Cerebellar cortex (tissue), 1 donor: ENCODE data around the gene GLP2R.
"Not testable (repeated sequence)": the region's sequence is repeated elsewhere in the genome, so short reads cannot be mapped to it uniquely, and the experiment has no call there.

Source experiments
- DNase-seq: peaks from one replicate; pipeline ENCODE4 v3.0.0-alpha.2; 2015; ENCODE audit warnings: low spot score

GLP2R gene, protein sequence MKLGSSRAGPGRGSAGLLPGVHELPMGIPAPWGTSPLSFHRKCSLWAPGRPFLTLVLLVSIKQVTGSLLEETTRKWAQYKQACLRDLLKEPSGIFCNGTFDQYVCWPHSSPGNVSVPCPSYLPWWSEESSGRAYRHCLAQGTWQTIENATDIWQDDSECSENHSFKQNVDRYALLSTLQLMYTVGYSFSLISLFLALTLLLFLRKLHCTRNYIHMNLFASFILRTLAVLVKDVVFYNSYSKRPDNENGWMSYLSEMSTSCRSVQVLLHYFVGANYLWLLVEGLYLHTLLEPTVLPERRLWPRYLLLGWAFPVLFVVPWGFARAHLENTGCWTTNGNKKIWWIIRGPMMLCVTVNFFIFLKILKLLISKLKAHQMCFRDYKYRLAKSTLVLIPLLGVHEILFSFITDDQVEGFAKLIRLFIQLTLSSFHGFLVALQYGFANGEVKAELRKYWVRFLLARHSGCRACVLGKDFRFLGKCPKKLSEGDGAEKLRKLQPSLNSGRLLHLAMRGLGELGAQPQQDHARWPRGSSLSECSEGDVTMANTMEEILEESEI

DNA sequence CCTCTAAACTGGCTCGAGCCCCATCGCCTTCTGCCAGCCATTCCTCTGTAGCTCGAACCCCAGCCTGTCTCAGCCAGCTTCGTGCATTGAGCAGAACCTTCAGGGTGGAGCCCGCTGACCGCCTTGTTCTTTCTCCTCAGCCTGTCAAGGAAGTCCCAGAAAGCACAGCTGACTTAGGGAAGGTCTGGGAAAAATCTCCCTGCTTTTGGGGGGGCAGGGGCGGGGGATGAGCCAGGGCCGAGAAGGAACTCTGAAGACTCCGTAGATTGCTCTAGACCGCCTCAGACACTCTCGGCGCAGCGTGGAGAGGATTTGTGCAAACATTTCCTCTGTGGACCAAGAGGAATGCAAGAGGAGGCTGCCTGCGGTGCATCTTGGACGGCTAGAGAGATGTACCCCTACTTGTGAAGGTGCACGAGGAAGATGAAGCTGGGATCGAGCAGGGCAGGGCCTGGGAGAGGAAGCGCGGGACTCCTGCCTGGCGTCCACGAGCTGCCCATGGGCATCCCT, at the start of gene GLP2R:
GLP2R (plus strand) TSS at position 284 of the 510 bp plus-strand sequence; CDS start at position 424, 140 bp downstream.
- no peak for DNase-seq

DNA sequence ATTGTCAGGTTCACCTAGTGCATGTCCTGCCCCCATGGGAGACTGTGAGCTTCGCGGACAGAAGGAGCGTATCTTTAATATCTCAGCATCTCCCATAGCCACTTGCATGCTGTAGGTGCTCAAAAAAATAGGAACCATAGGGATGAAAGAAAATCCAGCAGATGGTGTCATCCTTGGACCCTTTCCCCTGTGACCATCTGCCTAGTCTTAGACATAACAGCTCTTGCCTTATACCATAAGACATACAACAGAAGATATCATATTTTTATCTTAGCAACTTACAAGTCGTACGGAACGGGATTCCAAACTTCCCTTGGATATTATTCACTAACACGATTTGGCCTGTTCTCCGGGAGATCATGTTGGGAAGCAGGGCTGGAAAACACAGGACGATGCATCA, 48.8 kb upstream of the GLP2R start:
- DNase-seq = no peak

DNA sequence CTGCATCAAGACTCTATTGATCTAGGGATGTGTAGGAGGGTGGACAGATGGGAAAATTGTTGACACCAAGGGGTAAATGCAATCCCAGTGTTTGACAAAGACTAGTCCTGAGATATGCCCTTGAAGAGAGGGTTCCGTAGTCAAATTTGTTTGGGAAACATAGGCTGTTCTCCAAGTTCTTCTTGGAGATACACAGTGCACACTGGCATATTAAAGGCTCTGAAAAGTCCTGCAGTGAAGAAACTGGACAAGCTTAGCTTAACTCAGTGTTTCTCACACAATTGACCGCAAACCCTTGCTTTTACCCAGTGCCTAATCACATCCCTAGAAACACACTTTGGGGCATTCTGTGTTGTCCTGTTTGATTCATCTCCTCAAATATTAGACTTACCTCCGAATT, 45.2 kb upstream of the GLP2R start:
- DNase-seq = no peak

DNA sequence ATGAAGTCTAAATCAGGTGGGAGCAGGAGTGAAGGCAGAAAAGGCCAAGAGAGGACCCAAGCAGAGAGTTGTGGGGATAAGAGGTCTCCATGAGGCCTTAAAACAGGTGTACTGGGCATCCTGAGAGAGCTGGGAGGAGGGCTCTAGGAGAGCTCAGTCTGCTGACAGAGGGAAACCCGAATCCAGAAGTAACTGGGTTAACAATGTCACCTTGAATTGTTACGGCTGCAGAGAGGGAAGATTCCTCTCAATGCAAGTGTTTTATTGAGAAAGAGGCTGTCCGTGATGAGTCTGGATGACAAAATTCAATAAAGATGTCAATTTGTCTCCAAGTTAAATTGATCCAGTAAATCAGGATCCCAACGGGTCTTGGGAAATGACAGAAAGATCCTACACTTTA, 42.7 kb upstream of the GLP2R start:
- no peak for DNase-seq

DNA sequence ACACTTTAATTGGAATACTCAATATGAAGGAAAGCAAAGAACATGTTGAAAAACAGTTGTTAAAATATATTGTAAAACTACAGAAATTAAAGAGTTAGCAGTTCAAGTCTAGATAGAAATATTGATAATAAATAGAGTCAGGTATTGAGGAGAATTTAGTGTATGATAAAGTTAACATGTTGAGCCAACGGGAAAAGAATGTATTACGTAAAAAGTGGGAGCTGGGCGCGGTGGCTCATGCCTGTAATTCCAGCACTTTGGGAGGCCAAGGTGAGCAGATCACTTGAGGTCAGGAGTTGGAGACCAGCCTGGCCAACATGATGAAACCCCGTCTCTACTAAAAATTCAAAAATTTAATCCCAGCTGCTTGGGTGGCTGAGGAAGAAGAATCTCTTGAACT, 42.3 kb upstream of the GLP2R start:
- DNase-seq = not testable (repeated sequence)

DNA sequence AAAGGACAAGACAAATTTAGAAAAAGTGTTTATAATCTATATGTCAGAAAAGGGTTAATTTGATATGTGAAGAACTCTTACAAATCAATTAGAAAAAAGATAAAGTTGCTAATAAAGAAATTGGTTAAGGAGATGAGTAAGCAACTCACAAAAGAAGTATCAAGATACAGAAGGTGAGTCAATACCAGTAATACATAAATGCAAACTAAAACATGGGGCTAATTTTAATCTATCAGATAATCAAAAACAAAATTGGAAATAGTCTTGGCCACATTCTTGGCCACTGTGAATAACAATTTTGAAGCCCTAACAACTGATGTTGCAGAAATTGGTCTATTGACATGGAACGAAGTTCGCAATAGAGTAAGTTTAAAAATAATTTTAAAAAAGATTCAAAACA, 41.2 kb upstream of the GLP2R start:
- no peak for DNase-seq

DNA sequence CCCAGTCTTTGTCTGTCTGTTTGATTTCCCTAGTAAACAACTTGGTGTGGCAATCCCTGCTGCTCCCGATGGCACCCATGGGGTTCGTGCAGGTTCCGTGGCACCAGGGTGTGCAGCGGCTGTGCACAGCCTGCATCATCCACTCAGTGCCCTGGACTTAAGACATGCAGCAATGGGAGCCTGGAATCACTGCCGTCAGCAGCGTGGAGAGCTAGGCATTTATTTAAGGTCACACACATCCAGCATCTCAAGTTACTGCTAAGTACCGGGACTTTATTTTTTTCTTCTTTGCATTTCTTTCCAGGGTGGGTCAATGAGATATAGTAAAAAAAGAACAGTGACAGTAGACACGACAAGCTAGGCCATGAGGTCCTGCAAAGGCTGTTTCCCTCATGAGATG, 37.1 kb upstream of the GLP2R start:
- no peak for DNase-seq

DNA sequence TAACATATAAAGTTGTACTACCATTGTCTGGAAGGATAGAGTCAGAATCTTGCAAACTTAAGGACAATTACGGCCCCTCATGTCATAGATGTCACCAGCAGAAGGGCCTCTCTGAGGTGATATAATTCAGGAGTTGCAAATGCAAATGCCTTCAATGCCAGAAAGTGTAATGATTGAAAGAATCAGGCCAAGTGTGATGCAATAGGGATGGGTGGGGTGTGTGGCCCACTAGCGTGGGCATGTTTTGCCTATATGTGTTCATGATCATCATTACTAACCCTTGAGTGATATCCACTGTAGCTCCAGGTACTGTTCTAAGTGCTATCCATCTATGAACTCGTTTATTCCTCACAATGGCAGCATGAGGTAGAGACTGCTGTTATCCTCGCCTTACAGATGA, 35.4 kb upstream of the GLP2R start:
- no peak for DNase-seq

DNA sequence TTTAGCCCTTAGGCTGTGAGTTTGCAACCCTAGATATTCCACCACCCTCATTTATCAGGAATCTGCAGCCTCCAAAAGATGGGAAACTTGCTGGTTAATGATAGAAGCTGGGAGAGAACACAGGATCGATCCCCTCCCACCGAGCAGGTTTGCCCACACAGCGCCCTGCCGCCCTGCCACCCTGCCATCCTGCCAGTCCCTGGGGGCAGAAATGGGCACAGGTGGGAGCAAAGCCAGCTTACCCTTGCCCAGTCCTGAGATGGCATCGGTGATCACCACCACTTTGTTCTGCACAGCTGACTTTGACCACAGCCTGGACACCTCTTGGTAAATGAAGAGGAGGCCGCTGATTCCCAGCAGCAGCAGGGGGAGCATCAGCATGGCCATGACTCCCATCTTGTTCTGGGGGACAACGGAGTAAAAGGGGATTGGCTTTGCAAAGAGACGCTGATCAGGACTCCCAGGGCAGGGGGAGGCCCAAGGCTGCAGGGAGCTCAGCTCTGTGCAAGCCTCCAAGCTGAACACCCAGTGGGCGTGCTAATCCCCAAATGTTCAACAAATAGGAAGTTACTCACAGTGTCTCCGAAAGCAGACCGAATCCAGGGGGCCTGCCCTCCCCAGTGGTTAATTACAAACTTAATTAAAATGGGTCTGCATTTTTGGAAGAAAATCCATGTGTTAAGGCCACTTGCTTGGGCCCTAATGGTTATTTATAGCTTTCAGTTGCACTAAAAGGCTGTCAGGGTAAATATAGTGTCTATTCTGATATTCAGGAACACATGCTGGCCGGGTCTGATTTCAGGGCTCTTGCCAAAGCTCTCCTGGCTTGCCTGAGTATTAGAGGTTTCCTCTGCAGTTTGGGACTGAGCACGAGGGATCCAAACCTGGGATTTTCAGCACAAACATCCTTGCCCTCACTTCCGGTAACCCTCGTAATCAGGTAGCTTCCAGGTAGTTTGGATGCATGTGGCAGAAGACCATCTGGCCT, 34.5 kb upstream of the GLP2R start, which contains the start of gene DHRS7C:
DHRS7C (minus strand) TSS at position 704 of the 988 bp plus-strand sequence; CDS start at position 396, 308 bp downstream.
- peak; percentile 53 for DNase-seq

DNA sequence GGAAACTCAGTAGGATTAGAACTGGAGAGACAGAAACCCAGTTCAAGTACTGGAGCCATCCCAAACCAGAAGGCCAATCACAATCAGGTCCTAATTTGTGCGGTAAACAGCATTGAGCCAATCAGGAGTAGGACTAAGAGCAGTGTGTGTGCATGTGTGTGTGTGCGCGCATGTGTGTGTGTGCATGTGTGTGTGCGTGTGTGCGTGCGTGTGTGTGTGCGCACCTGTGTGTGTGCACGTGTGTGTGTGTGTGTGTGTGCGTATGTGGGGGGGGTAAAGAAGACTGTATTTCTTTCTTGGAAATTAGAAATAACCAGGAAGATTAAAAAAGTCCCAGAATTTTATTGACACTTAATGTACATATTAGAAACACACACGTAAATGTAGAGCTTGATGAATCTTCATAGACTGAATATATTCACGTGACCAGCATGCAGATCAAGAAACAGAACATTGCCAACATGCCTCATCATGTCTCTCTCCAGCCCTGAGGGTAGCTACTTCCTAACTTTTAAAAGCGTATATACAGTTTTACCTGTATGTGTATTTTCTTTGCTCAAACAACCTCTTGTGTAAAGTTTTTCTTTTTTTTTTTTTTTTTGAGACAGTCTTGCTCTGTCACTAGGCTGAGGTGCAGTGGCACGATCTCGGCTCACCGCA, 33.4 kb upstream of the GLP2R start:
- no peak for DNase-seq

DNA sequence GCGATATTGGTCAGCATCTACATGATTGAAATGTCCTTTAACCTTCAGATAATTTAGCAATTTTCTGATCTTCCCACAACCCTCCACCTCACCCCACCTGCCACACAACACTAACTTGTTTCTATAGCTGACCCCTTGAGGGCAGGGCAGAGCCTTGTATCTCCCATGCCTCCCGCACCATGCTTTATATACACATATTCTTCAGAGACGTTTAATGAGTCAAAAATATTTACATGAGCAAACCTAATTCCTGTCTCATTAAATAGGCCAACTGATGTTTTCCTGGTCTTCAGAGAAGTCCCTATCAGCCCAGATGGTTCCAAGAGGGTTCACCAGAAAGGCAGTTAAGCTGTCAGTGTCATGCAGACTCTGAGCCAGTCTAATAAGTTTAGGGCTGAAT, 27.7 kb upstream of the GLP2R start:
- no peak for DNase-seq

DNA sequence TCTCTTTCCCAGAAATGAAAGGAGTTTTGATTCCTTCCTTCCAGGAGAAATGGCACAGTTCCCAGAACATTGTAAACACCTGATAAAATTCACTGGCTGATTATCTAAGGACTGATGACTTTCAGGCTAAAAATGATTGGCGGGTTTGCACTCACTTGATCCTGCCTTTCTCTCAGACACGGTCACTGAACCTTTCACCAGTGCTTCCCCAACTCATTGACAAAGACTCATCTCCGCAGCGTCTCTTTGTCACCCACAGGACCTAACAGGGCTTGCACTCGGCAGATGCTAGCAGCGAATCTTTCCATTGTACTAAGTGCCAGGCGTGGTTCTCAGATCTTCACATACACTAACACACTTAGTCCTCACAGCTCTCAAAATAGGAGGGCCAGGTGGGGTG, 27.0 kb upstream of the GLP2R start:
- DNase-seq = no peak

DNA sequence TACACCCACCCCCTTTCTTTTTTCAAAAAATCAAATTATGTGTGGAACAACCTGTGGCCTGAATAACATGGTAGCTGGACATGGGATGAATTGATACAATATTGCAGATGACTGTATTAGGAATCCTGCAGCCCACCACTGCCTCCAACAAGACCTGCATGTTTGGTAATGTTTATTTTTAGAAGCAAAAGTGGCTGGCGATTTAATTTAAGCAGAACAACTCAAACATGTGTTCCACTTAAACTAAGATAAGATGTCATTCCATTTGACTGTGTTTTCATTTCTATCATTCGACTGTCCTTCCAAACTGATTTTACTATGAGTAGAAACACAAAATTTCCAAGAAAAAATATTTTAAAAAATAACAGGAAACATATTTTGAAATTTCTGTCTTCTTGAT, 24.2 kb upstream of the GLP2R start:
- DNase-seq = no peak

DNA sequence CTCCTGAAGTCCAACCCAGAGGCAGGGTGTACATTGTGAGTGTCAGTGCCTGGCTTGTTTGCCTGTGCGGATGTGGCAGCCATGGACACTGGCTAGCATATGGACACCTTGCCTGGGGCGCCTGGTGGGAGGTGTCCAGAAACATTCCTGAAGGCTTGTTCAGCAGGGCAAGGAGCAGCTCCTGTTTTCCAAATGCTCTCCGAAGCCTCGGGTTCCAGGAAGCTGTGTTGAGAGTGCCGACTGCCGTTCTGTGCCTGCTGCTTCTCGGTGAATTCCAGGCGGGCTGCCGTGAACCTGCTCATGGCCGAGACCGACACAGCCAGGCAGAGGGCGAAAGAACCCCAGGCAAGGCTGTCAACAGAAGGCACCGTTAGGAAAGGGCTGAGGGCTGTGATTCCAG, 23.4 kb upstream of the GLP2R start:
- no peak for DNase-seq

DNA sequence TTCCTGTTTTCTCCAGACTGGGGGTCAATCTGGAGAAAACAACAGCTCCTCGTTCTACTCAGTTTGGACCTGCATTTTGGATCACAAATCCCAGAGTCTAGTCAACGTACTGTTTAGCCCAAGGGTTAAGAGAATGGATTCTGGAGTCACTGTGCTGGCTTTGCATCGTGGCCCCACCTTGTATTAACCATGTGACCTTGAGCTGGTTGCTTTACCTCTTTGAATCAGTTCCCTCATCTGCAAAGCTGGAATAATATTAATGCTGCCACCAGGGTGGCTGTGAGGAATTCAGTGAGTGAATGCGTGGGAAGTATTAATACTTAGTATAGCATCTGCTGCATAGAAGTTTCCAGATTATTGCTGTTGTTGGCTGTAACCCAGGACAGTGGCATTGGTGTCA, 23.0 kb upstream of the GLP2R start:
- DNase-seq = no peak

DNA sequence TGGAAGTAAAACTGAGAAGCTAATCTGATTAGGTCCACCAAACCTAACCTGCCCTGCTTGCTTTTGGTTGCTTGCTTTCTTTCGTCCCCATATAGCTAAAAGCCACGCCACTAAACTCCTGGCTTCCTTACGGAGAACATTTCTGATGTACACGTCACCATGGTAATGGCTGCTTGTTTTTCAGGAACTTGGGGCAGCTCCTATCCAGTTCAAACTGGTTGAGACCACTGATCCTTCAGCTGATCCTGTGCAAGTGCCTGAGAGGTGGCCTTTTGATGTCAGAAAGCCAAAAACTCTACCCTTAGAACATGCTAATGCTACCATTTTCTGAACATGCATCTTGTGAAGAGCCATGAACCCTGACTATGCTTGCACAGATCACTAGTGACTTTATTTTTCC, 20.0 kb upstream of the GLP2R start:
- DNase-seq = no peak

DNA sequence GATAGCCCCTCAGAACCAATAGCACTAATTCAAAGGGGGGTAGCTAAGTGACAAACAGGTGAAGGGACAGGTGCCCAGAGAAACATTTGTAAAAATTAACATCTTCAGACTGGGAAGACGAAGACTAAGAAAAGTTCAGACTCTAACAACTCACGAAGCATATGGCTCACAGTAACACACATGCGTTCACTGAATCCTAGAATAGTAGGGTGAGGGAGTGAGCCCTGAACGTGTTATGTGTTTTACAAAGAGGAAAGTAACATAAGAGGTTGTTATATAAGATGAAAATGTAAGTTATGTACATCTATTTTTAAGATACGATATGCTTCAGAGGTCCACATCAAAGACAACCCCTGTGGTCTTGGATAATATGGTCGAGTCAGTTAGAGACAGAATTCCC, 19.0 kb upstream of the GLP2R start:
- no peak for DNase-seq

DNA sequence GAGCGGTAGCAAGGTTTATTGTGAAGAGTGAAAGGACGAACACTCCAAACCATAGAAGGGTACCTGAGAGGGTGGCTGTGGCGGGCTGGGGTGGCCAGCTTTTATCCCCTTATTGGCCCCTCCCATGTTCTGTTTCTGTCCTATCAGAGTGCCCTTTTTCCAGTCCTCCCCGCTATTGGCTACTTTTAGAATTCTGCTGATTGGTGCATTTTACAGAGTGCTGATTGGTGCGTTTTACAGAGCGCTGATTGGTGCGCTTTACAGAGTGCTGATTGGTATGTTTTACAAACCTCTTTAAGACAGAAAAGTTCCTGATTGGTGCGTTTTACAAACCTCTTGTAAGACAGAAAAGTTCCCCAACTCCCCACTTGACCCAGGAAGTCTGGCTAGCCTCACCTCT, 16.3 kb upstream of the GLP2R start:
- DNase-seq = no peak

DNA sequence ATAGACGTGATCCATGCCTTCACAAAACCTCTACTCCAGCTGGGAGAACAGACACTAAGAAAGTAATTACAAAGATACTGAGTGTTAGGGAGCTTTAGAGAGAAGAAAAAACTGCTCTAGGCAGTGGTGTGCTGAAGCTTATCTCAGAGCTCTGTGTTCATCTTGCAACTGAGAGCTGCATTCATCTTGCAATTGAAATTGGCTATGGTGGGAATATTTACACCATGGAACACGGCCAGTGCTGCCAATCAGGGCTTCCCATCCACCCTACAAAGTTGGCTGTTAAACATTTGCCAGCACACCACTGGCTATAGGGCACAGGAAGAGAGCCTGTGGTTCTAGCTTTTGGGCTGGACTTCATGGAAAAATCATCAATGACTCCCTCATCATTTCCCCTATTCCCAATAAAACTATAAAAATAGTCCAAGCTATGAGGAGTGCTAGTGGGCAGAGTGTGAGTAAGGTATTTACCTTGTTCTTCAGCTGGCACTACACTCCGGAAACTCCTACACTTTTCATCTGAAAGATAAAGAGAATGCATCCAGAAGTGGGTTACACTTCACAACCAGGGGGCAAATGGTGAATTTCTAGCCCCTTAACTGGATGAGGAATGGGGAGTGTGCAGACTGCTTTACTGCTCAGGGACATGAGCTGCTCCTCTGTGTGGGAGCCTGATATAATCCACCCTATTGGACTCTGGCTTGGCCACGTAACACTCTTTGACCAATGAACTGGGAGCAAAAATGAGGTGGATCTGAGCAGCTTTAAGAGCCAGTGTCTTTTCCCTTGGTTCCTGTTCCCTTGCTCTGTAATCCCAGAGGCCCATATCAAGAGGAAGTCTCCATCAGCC, 15.4 kb upstream of the GLP2R start:
- no peak for DNase-seq

DNA sequence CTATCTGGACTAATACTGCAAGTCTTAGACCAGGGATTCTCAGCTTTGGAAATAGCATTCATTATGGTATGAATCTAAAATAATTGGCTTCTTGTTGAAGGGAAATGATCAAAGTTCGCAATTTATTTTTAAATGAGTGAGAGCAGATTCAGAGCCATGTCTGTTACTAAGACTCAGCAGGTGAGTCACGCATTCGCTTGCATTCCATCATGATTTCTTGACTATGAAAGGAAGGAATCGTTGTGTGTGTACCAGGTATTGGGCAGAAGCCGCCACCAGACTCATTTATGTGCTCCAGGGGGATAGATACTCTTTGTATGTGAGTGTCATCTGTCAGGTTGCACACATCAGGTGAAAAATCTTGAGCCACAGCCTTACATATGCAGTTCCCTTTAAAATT, 14.6 kb upstream of the GLP2R start:
- DNase-seq = no peak

DNA sequence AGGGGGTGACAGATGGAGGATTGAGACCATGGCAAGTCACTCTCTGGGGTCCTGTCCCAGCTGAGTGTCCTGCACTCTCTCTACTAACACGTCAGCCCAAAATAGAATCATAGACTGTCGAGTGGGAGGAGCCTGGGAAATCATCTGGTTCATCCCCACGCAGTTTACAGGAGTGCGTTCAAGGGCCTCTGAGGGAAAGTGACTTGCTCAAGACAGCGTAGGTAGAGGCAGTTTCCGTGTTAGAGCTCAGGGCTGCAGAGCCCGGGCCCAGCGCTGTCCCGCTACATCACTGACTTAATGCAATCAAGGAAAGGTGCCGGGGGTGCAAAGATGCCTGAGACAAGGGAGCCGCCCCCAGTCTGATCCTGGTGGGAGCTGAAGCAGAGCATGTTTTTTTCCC, 14.2 kb upstream of the GLP2R start:
- no peak for DNase-seq
